ENCODE measurements around the gene KDM5A. TPM values are rescaled to one million over a fixed set of nuclear protein-coding genes. Genes with fewer than 3 reads are reported as not detected.

KDM5A gene
- total RNA-seq, 3 donors from 2014 or later, result 55.8 to 83.6 (median 57.4) TPM

DNA sequence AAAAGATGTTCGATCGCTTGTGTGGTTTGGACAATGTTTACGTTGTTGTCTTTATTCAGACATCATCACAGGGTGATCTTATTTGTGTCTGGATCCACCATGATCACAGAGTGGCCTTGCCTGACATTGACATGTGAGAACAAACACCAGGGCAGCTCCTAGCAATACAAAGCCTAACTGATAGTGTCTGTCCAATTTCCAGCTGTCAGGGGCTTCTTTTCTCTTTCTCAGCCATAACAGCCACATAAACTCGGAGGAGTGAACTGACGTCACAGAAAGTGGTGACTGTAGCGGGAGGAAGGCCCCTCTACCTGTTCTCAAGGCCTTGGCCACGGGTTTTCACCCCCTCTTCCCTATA is 120.7 kb downstream of the KDM5A start:
- intact Hi-C loops (cut with DNase I; ENCODE audit: low total_unique reads), result no loop called here
- H3K4me1 ChIP-seq, result no peaks in the 10 kb centered on the region
- peaks cover 0 to 9% of the 10 kb centered on the region in 2 donors for H3K27me3 ChIP-seq
- H3K27ac ChIP-seq, result no peak overlapping the region
- H3K4me3 ChIP-seq, result no peak overlapping the region
- H3K36me3 ChIP-seq, result no peaks in the 10 kb centered on the region
- TF ChIP-seq POLR2AphosphoS5 (IDR thresholded peaks at IDR 0.05) (no peak), POLR2A (IDR thresholded peaks at IDR 0.05) (no peak)
- TF ChIP-seq, protein P1, sequence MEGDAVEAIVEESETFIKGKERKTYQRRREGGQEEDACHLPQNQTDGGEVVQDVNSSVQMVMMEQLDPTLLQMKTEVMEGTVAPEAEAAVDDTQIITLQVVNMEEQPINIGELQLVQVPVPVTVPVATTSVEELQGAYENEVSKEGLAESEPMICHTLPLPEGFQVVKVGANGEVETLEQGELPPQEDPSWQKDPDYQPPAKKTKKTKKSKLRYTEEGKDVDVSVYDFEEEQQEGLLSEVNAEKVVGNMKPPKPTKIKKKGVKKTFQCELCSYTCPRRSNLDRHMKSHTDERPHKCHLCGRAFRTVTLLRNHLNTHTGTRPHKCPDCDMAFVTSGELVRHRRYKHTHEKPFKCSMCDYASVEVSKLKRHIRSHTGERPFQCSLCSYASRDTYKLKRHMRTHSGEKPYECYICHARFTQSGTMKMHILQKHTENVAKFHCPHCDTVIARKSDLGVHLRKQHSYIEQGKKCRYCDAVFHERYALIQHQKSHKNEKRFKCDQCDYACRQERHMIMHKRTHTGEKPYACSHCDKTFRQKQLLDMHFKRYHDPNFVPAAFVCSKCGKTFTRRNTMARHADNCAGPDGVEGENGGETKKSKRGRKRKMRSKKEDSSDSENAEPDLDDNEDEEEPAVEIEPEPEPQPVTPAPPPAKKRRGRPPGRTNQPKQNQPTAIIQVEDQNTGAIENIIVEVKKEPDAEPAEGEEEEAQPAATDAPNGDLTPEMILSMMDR (IDR thresholded peaks at IDR 0.05), result no peak
- no peaks in the 10 kb centered on the region for H3K9me3 ChIP-seq
- no peak for DNase-seq (ENCODE audit: low spot score in 2 of 2)

- H3K27ac ChIP-seq, result no peak overlapping the region
- TF ChIP-seq POLR2AphosphoS5 (IDR thresholded peaks at IDR 0.05), result no peak
- no peak for TF ChIP-seq POLR2A (IDR thresholded peaks at IDR 0.05)
- TF ChIP-seq, protein P1 (IDR thresholded peaks at IDR 0.05), result no peak
- no peaks in the 10 kb centered on the region for H3K36me3 ChIP-seq
- peaks cover 0 to 10% of the 10 kb centered on the region in 2 donors for H3K27me3 ChIP-seq
- intact Hi-C loops (cut with DNase I; ENCODE audit: low total_unique reads), result no loop called here
- H3K4me1 ChIP-seq, result no peaks in the 10 kb centered on the region
- no peak overlapping the region for H3K4me3 ChIP-seq
- H3K9me3 ChIP-seq, result no peaks in the 10 kb centered on the region
- DNase-seq (ENCODE audit: low spot score in 2 of 2), result no peak
Observed at GRCh38 chr12:267581-268482, 121.3 kb downstream of the KDM5A start.

DNA sequence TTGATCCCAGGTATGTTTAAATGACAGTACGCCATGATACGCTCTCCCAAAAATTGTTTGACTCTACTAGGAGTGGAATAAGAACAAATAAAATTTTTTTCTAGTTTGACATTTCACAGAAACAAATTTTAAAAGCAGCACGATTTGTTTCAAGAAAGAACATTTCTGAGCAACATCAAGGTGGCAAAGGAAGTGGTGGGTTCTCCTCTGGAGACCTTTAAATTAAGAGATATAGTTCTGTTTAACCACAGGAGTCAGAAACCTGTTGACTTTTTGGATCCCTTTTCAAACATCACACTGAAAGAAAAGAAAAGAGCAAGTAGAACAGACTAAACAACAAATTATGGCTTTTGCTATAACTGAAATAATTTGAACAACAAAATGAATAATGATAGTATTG is 124.0 kb downstream of the KDM5A start:
- Histone ChIP-seq H3K4me1 (no peaks in the 10 kb centered on the region), H3K9me3 (no peaks in the 10 kb centered on the region), H3K27me3 (peaks cover 0 to 10% of the 10 kb centered on the region in 2 donors), H3K27ac (no peak overlapping the region), H3K4me3 (no peak overlapping the region), H3K36me3 (no peaks in the 10 kb centered on the region)
- no peak for DNase-seq (ENCODE audit: low spot score in 2 of 2)
- intact Hi-C loops (cut with DNase I; ENCODE audit: low total_unique reads), result no loop called here
- TF ChIP-seq POLR2AphosphoS5 (IDR thresholded peaks at IDR 0.05) (no peak), POLR2A (IDR thresholded peaks at IDR 0.05) (no peak)
- TF ChIP-seq, protein P1 (IDR thresholded peaks at IDR 0.05), result no peak

- TF ChIP-seq POLR2AphosphoS5 (IDR thresholded peaks at IDR 0.05), result no peak
- TF ChIP-seq POLR2A (IDR thresholded peaks at IDR 0.05), result no peak
- TF ChIP-seq, protein P1 (IDR thresholded peaks at IDR 0.05), result no peak
- peaks cover 0 to 10% of the 10 kb centered on the region in 2 donors for H3K27me3 ChIP-seq
- no peaks in the 10 kb centered on the region for H3K4me1 ChIP-seq
- no peak overlapping the region for H3K27ac ChIP-seq
- DNase-seq (ENCODE audit: low spot score in 2 of 2), result no peak
- no peaks in the 10 kb centered on the region for H3K9me3 ChIP-seq
- intact Hi-C loops (cut with DNase I; ENCODE audit: low total_unique reads), result no loop called here
- no peak overlapping the region for H3K4me3 ChIP-seq
- no peaks in the 10 kb centered on the region for H3K36me3 ChIP-seq
Observed at GRCh38 chr12:264269-264668, 124.9 kb downstream of the KDM5A start.

GRCh38 chr12:263574-263973 is 125.5 kb downstream of the KDM5A start:
- Histone ChIP-seq H3K4me3 (no peak overlapping the region), H3K4me1 (no peaks in the 10 kb centered on the region), H3K9me3 (no peaks in the 10 kb centered on the region), H3K27ac (no peak overlapping the region), H3K27me3 (peaks cover 0 to 10% of the 10 kb centered on the region in 2 donors), H3K36me3 (no peaks in the 10 kb centered on the region)
- intact Hi-C loops (cut with DNase I; ENCODE audit: low total_unique reads), result no loop called here
- no peak for TF ChIP-seq POLR2A (IDR thresholded peaks at IDR 0.05)
- no peak for TF ChIP-seq POLR2AphosphoS5 (IDR thresholded peaks at IDR 0.05)
- TF ChIP-seq, protein P1 (IDR thresholded peaks at IDR 0.05), result no peak
- no peak for DNase-seq (ENCODE audit: low spot score in 2 of 2)
